GM12892 (cell line): ENCODE results near the gene OPN3.

Experiments
- POLR2AphosphoS5 ChIP-seq: IDR thresholded peaks from 2 replicates; pipeline ENCODE4 v1.6.1; 2011; ENCODE audit warnings: low read depth, low read length, control low read depth
- TAF1 ChIP-seq: IDR thresholded peaks from 2 replicates; pipeline ENCODE4 v1.6.1; 2011; ENCODE audit warnings: low read depth, mild to moderate bottlenecking, control low read depth, low read length, borderline replicate concordance

GRCh38 chr1:241652012-241652411 lies 11.8 kb upstream of the OPN3 start, which contains the start of gene WDR64:
- TF ChIP-seq TAF1: no peak
- TF ChIP-seq POLR2AphosphoS5: no peak
